ENCODE data around the gene IL10RA.

The IL10RA gene

GRCh38 chr11:117992136-117992535, 5.9 kb downstream of the IL10RA start:
- DNase-seq (ENCODE audit: low spot score), result no peak

- DNase-seq (ENCODE audit: low spot score), result no peak
These were observed 6.4 kb downstream of the IL10RA start for GRCh38 chr11:117992620-117993019.

- no peak for DNase-seq (ENCODE audit: low spot score)
These were observed 8.0 kb downstream of the IL10RA start for GRCh38 chr11:117993988-117994745.

- no peak for DNase-seq (ENCODE audit: low spot score)
These were observed 9.3 kb downstream of the IL10RA start for GRCh38 chr11:117995472-117995871.

GRCh38 chr11:117996058-117996457, 9.9 kb downstream of the IL10RA start:
- no peak for DNase-seq (ENCODE audit: low spot score)

- no peak for DNase-seq (ENCODE audit: low spot score)
These were observed 11.2 kb downstream of the IL10RA start for GRCh38 chr11:117997406-117997805.

- DNase-seq (ENCODE audit: low spot score), result no peak
These were observed 11.8 kb downstream of the IL10RA start for GRCh38 chr11:117997823-117998579.

GRCh38 chr11:117998664-117999353, 12.6 kb downstream of the IL10RA start:
- DNase-seq (ENCODE audit: low spot score), result no peak

- DNase-seq (ENCODE audit: low spot score), result no peak
These were observed 13.3 kb downstream of the IL10RA start for GRCh38 chr11:117999354-117999993.

GRCh38 chr11:118000067-118000849, 14.1 kb downstream of the IL10RA start:
- DNase-seq (ENCODE audit: low spot score), result no peak

GRCh38 chr11:118000850-118001228, 14.6 kb downstream of the IL10RA start:
- DNase-seq (ENCODE audit: low spot score), result no peak

- DNase-seq (ENCODE audit: low spot score), result no peak
These were observed 15.3 kb downstream of the IL10RA start for GRCh38 chr11:118001494-118001971.

- no peak for DNase-seq (ENCODE audit: low spot score)
These were observed 15.9 kb downstream of the IL10RA start for GRCh38 chr11:118002010-118002540.

GRCh38 chr11:118002541-118003423, 16.6 kb downstream of the IL10RA start:
- no peak for DNase-seq (ENCODE audit: low spot score)

GRCh38 chr11:118003456-118003855, 17.3 kb downstream of the IL10RA start:
- no peak for DNase-seq (ENCODE audit: low spot score)

- no peak for DNase-seq (ENCODE audit: low spot score)
These were observed 18.5 kb downstream of the IL10RA start for GRCh38 chr11:118004543-118005223.

- no peak for DNase-seq (ENCODE audit: low spot score)
These were observed 19.3 kb downstream of the IL10RA start for GRCh38 chr11:118005224-118006152.

GRCh38 chr11:118006153-118006534, 19.9 kb downstream of the IL10RA start:
- DNase-seq (ENCODE audit: low spot score), result no peak

Data from hematopoietic multipotent progenitor cell treated with erythropoietin and hydrocortisone succinate and interleukin-3 and kit ligand, for 17 days (in vitro differentiated cells).